ENCODE results near the gene GNB3. TPM values are rescaled to one million over a fixed set of nuclear protein-coding genes. Genes with fewer than 3 reads are reported as not detected.

Gene GNB3
- total RNA-seq, 4 donors from 2014 or later: under 0.01 to 18.3 (median 2.7) TPM; not detected in 1

- Histone ChIP-seq H3K4me3 (peak within 1 kb of the TSS; percentile 50 to 77), H3K4me1 (no peaks in the 10 kb centered on the region), H3K27ac (peak within 1 kb of the TSS; percentile 88 to 91), H3K9me3 (no peaks in the 10 kb centered on the region), H3K36me3 (no peaks in the 10 kb centered on the region), H3K27me3 (no peaks in the 10 kb centered on the region)
- TF ChIP-seq POLR2A (IDR thresholded peaks at IDR 0.05): peak in 1 of 2 donors; percentile 59
- TF ChIP-seq CTCF (IDR thresholded peaks at IDR 0.05): peak in 1 of 4 experiments; percentile 27
- intact Hi-C loops (cut with DNase I; ENCODE audit: low total_unique reads): no loop called here
- peak; percentile 98 to 99 for DNase-seq
Observed at GRCh38 chr12:6851921-6852650, 11.4 kb downstream of the GNB3 start, which contains the start of gene USP5. Gene USP5 (plus strand): TSS chr12:6852150. CDS start chr12:6852180, 30 bp downstream.

- H3K9me3 ChIP-seq: no peaks in the 10 kb centered on the region
- peak overlapping the region; percentile 50 to 77 for H3K4me3 ChIP-seq
- DNase-seq: peak in 1 of 2 donors; percentile 47
- H3K27ac ChIP-seq: peak overlapping the region; percentile 76 to 88
- no peaks in the 10 kb centered on the region for H3K36me3 ChIP-seq
- TF ChIP-seq POLR2A (IDR thresholded peaks at IDR 0.05): no peak
- no peak for TF ChIP-seq CTCF (IDR thresholded peaks at IDR 0.05)
- no peaks in the 10 kb centered on the region for H3K4me1 ChIP-seq
- H3K27me3 ChIP-seq: no peaks in the 10 kb centered on the region
- intact Hi-C loops (cut with DNase I; ENCODE audit: low total_unique reads): no loop called here
Observed at GRCh38 chr12:6852651-6853354, 12.1 kb downstream of the GNB3 start.

GRCh38 chr12:6853626-6854025 lies 12.9 kb downstream of the GNB3 start:
- no peaks in the 10 kb centered on the region for H3K4me1 ChIP-seq
- no peak overlapping the region for H3K4me3 ChIP-seq
- H3K27ac ChIP-seq: no peak overlapping the region
- intact Hi-C loops (cut with DNase I; ENCODE audit: low total_unique reads): no loop called here
- no peaks in the 10 kb centered on the region for H3K9me3 ChIP-seq
- no peak for DNase-seq
- no peak for TF ChIP-seq POLR2A (IDR thresholded peaks at IDR 0.05)
- TF ChIP-seq CTCF (IDR thresholded peaks at IDR 0.05): no peak
- H3K27me3 ChIP-seq: no peaks in the 10 kb centered on the region
- no peaks in the 10 kb centered on the region for H3K36me3 ChIP-seq

- Histone ChIP-seq H3K36me3 (no peaks in the 10 kb centered on the region), H3K4me3 (no peak overlapping the region), H3K9me3 (no peaks in the 10 kb centered on the region), H3K27ac (no peak overlapping the region), H3K4me1 (no peaks in the 10 kb centered on the region), H3K27me3 (no peaks in the 10 kb centered on the region)
- intact Hi-C loops (cut with DNase I; ENCODE audit: low total_unique reads): no loop called here
- TF ChIP-seq POLR2A (IDR thresholded peaks at IDR 0.05) (no peak), CTCF (IDR thresholded peaks at IDR 0.05) (no peak)
- no peak for DNase-seq
Observed at GRCh38 chr12:6854036-6854435, 13.3 kb downstream of the GNB3 start.

GRCh38 chr12:6855322-6855721 lies 14.6 kb downstream of the GNB3 start:
- Histone ChIP-seq H3K4me1 (no peaks in the 10 kb centered on the region), H3K27ac (no peak overlapping the region)
- no peak for TF ChIP-seq POLR2A (IDR thresholded peaks at IDR 0.05)

More at GRCh38 chr12:6855322-6855721, 14.6 kb downstream of the GNB3 start:
- no peak for DNase-seq
- H3K27me3 ChIP-seq: no peaks in the 10 kb centered on the region
- H3K4me3 ChIP-seq: no peak overlapping the region
- intact Hi-C loops (cut with DNase I; ENCODE audit: low total_unique reads): no loop called here
- H3K9me3 ChIP-seq: no peaks in the 10 kb centered on the region
- no peaks in the 10 kb centered on the region for H3K36me3 ChIP-seq
